ENCODE measurements around the gene BAIAP3. TPM values are rescaled to one million over a fixed set of nuclear protein-coding genes. Genes with fewer than 3 reads are reported as not detected.

The BAIAP3 gene
- polyA plus RNA-seq, 1 experiment = 0.19 TPM

DNA sequence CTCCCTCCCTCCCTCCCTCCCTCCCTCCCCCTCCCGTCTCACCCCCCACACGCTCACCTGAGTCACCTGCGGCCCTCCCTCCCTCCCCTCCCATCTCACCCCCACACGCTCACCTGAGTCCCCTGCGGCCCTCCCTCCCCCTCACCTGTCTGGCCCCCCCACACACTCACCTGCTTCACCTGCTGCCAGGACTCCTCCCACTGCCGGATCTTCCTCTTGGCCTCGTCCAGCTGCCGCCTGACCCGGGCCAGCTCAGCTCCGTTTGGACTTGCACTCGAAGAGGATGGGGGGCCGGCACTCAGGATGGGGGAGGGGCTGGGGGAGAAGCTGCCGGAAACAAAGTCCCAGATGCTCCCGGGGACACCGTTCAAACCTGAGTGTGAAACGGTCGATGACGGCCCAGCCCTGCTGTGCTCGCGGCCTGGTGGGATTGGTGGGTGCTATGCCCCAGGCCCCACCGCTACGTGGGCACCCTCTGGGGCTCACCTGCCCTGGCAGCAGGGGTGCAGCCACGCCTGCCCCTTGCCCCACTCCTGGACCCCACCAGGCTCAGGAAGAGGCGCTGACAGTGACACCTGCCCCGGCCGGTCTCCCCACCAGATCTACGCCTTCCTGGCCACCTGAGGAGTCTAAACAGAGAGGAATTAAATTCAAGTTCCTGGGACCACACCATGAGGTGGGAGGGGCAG is 34.2 kb downstream of the BAIAP3 start:
- TF ChIP-seq, protein P1, sequence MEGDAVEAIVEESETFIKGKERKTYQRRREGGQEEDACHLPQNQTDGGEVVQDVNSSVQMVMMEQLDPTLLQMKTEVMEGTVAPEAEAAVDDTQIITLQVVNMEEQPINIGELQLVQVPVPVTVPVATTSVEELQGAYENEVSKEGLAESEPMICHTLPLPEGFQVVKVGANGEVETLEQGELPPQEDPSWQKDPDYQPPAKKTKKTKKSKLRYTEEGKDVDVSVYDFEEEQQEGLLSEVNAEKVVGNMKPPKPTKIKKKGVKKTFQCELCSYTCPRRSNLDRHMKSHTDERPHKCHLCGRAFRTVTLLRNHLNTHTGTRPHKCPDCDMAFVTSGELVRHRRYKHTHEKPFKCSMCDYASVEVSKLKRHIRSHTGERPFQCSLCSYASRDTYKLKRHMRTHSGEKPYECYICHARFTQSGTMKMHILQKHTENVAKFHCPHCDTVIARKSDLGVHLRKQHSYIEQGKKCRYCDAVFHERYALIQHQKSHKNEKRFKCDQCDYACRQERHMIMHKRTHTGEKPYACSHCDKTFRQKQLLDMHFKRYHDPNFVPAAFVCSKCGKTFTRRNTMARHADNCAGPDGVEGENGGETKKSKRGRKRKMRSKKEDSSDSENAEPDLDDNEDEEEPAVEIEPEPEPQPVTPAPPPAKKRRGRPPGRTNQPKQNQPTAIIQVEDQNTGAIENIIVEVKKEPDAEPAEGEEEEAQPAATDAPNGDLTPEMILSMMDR (IDR thresholded peaks at IDR 0.05; ENCODE audit: low read depth, low read length) = no peak
- no peak for DNase-seq (ENCODE audit: low read depth, low spot score)
- Histone ChIP-seq H3K27me3 (ENCODE audit: control insufficient read depth, insufficient read depth, low read length) (no peaks in the 10 kb centered on the region), H3K4me3 (ENCODE audit: low read depth, low read length) (no peak overlapping the region), H3K9me3 (ENCODE audit: control insufficient read depth, insufficient read depth, low read length) (peaks cover 3% of the 10 kb centered on the region; the same call in 1 of the 2 replicates), H3K27ac (ENCODE audit: low read depth, low read length) (no peak overlapping the region)
- CTCF ChIA-PET = no interaction called here
- POLR2A ChIA-PET = no interaction called here

DNA sequence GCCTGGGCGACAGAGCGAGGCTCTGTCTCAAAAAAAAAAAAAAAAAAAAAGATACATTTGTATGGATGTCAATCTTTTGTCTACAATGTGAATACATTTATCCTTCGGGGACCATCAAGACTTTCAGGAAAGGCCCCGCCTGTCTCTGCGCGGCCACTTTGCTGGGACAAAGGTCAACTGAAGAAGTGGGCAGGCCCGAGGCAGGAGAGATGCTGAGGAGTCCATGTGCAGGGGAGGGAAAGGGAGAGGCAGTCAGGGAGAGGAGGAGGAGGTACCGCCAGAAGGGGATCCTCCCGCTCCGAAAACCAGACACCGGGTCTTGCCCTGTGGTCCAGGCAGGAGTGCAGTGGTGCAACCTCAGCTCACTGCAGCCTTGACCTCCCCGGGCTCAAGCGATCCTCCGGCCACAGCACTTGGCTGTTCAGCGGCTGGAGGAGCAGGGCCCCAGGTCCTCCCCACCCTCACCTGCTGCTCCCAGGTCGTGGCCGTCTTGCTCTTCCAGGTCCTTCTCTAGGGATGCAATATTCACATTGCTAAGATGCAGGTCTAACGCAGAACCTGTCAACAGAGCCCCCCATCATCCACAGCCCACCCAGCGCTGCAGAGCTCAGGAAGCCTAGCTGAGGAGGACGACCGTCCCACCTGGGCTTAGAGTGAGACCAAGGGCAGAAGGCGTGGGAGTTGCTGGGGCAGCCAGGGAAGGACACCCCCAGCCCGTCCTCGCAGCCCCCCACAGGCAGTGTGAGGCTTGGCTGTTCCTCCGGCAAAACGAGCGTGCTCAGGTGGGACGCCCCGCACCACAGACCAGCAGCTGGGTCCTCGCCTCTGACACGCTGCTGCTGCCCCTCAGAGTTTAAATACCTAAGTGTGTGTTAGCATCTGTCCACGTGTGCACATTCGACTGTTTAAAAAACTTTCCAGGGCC is 37.9 kb downstream of the BAIAP3 start:
- Histone ChIP-seq H3K4me3 (ENCODE audit: low read depth, low read length) (no peak overlapping the region), H3K27me3 (ENCODE audit: control insufficient read depth, insufficient read depth, low read length) (no peaks in the 10 kb centered on the region), H3K9me3 (ENCODE audit: control insufficient read depth, insufficient read depth, low read length) (peaks cover 3% of the 10 kb centered on the region; the same call in 1 of the 2 replicates), H3K27ac (ENCODE audit: low read depth, low read length) (no peak overlapping the region)
- TF ChIP-seq, protein P1 (IDR thresholded peaks at IDR 0.05; ENCODE audit: low read depth, low read length) = no peak
- CTCF ChIA-PET = no interaction called here
- POLR2A ChIA-PET = no interaction called here
- no peak for DNase-seq (ENCODE audit: low read depth, low spot score)

DNA sequence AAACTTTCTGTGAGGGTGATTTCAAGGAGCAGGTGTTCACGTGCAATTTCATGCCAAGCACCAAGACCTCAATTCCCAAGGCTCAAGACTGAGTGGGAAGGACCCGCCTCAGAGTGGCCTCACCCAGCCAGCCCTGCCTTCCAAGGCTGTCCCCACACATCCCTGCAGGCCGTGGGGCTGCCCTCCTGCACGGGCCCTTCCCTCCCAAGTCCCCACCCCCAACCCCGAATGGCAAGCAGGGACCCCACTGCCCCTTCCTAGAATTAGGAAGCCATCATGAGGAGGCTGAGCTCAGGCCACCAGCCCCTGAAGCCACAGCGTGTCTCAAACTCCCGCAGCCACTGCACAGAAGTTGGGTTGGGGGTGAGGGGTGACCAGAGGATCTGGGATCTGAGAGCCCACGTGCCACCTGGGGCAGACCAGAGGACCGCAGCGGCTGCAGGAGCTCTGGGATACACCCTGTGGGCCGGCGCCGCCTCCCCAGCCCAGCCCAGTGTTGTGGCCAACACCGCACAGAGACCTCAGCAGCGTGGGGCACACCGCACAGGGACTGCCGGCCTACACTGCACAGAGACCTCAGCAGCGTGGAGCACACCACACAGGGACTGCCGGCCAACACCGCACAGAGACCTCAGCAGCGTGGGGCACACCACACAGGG is 39.0 kb downstream of the BAIAP3 start:
- CTCF ChIA-PET = no interaction called here
- no peak overlapping the region for H3K27ac ChIP-seq (ENCODE audit: low read depth, low read length)
- DNase-seq (ENCODE audit: low read depth, low spot score) = no peak
- POLR2A ChIA-PET = no interaction called here
- no peaks in the 10 kb centered on the region for H3K27me3 ChIP-seq (ENCODE audit: control insufficient read depth, insufficient read depth, low read length)
- H3K4me3 ChIP-seq (ENCODE audit: low read depth, low read length) = no peak overlapping the region
- TF ChIP-seq, protein P1 (IDR thresholded peaks at IDR 0.05; ENCODE audit: low read depth, low read length) = no peak
- peaks cover 3% of the 10 kb centered on the region; the same call in 1 of the 2 replicates for H3K9me3 ChIP-seq (ENCODE audit: control insufficient read depth, insufficient read depth, low read length)

DNA sequence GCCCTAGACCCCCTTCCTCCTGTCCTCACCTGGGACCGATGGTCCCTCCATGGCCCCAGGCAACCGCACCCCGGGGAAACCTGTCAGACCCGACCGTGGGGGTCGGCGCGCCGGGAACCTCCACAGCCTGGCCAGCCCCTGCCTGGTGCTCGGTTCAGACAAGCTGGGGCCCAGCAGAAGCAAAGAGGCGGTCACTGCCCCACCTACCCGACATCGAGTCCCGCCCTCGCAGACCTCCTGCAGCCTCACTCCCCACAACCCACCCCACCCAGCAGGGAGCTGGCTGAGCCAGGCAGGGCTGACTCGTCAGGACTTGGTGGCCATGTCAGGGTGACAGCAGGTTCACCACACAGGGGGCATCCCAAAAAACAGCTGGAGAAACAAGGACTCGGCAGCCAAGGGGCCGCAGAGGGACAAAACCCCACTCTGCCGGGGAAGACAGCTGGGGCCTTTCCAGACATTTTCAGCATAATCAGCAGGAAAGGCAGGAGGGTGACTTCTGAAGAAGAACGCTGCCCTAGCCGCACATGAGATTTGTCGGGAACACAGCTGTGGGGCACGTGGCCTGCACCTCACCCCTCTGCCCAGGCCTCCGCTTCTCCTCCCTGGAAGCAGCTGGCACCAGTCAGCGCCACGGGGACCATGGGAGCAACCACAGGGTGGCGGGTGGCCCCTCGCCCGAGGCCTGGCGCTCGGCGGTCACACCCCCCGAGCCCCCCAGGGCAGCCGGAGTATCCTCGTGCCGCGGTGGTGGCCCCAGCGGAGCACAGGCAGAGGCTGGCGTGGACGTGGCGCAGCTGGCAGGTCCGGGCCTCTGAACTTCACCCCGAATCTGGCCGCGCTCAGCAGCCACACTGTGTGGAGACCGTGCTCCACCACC is 41.2 kb downstream of the BAIAP3 start:
- ChIA-PET CTCF (no interaction called here), POLR2A (no interaction called here)
- Histone ChIP-seq H3K9me3 (ENCODE audit: control insufficient read depth, insufficient read depth, low read length) (peaks cover 3% of the 10 kb centered on the region; the same call in 1 of the 2 replicates), H3K27me3 (ENCODE audit: control insufficient read depth, insufficient read depth, low read length) (no peaks in the 10 kb centered on the region), H3K4me3 (ENCODE audit: low read depth, low read length) (no peak overlapping the region), H3K27ac (ENCODE audit: low read depth, low read length) (no peak overlapping the region)
- DNase-seq (ENCODE audit: low read depth, low spot score) = no peak
- TF ChIP-seq, protein P1 (IDR thresholded peaks at IDR 0.05; ENCODE audit: low read depth, low read length) = no peak
